Measurements from ENCODE around the gene SAE1.

DNA sequence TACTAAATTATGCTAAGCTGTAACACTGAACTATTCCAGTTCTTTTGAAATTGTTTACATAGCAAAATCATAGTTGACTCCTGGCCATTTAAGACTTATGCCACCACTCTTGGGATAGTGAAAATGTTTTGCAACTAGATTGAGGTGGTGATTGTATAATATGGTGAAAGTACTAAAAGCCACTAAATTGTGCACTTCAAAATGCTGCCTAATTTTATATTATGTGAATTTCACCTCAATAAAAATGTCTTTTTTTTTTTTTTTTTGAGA lies 5.0 kb upstream of the SAE1 start:
- TF ChIP-seq POLR2A (IDR thresholded peaks at IDR 0.05) (no peak), POLR2AphosphoS5 (IDR thresholded peaks at IDR 0.05) (no peak)
- TF ChIP-seq, protein P1, sequence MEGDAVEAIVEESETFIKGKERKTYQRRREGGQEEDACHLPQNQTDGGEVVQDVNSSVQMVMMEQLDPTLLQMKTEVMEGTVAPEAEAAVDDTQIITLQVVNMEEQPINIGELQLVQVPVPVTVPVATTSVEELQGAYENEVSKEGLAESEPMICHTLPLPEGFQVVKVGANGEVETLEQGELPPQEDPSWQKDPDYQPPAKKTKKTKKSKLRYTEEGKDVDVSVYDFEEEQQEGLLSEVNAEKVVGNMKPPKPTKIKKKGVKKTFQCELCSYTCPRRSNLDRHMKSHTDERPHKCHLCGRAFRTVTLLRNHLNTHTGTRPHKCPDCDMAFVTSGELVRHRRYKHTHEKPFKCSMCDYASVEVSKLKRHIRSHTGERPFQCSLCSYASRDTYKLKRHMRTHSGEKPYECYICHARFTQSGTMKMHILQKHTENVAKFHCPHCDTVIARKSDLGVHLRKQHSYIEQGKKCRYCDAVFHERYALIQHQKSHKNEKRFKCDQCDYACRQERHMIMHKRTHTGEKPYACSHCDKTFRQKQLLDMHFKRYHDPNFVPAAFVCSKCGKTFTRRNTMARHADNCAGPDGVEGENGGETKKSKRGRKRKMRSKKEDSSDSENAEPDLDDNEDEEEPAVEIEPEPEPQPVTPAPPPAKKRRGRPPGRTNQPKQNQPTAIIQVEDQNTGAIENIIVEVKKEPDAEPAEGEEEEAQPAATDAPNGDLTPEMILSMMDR (IDR thresholded peaks at IDR 0.05): no peak

Measured in breast epithelium (tissue), 3 donors.